IgD-negative memory B cell (primary cell): Measurements from ENCODE around the gene CYB5D1. TPM values are rescaled to one million over a fixed set of nuclear protein-coding genes. Genes with fewer than 3 reads are reported as not detected.
A peak's percentile ranks its signal among the peaks of the same experiment; 100 is the strongest.

Experiments used
- H3K27ac Mint-ChIP-seq, 3 donors: one replicate each; pipeline ENCODE4 v1.8.0; 2020 to 2022; ENCODE audit warnings: mild to moderate bottlenecking in 3 of 3, mixed read lengths in 3 of 3, moderate library complexity in 1 of 3
- H3K27me3 Mint-ChIP-seq: one replicate; pipeline ENCODE4 v1.8.0; 2021; ENCODE audit warnings: mixed read lengths
- H3K36me3 Mint-ChIP-seq: one replicate; pipeline ENCODE4 v1.8.0; 2020; ENCODE audit warnings: mild to moderate bottlenecking, mixed read lengths
- H3K4me1 Mint-ChIP-seq, 3 donors: one replicate each; pipeline ENCODE4 v1.8.0; 2020 to 2022; ENCODE audit warnings: mixed read lengths in 3 of 3, mild to moderate bottlenecking in 1 of 3
- H3K4me3 Mint-ChIP-seq, 4 donors: one replicate each; pipeline ENCODE4 v1.8.0; 2020 to 2022; ENCODE audit warnings: mild to moderate bottlenecking in 4 of 4, mixed read lengths in 4 of 4, moderate library complexity in 3 of 4
- H3K9me3 Mint-ChIP-seq, 3 donors: one replicate each; pipeline ENCODE4 v1.8.0; 2020 to 2021; ENCODE audit warnings: mixed read lengths in 3 of 3, mild to moderate bottlenecking in 1 of 3
- polyA plus RNA-seq: library from polyadenylated mRNA; unstranded; fragments of 300-500 nt; fragmentation: Illumina TruSeq; gene quantifications from one replicate; pipeline ENCODE4 v1.2.3, GENCODE V29; 2021

The CYB5D1 gene
- polyA plus RNA-seq, 1 donor from 2014 or later = 8.0 TPM

DNA sequence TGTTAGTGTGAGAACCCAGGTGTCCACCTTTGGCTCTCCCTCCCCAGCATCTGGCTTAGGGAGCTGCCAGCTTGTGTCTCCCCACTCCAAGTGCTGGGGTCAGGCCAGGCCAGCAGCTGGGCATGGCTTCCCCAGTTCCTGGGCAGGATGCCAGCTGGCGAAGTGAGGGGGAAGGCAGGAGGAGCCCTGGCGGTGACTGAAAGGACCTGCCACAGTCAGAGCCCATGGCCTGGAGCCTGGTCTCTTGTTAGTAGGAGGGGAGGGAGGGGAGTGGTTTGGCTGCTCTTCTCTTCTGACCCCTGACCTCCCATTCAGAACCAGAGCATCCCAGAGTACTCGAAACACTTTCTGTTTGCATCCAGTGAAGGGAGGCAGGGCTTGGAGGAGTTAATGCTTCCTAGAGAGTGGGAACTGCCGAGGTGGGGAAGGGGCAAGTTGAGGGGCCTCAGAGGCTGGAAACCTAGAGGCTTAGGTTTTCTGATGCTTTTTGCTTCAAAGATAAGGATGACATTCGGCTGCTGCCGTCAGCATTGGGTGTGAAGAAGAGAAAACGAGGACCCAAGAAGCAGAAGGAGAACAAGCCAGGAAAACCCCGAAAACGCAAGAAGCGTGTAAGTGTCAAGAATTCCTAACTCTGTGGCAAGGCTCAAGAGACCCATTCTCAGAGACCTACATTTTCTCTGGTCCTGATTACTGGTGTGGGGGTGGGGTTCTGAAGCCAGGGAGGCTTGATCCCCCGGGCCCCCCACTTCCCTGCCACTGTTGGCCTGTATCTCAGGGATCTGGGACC is 31.6 kb downstream of the CYB5D1 start:
- Mint-ChIP-seq H3K36me3 (no peaks in the 10 kb centered on the region), H3K4me3 (no peak overlapping the region), H3K27me3 (no peaks in the 10 kb centered on the region), H3K27ac (no peak overlapping the region), H3K9me3 (no peaks in the 10 kb centered on the region), H3K4me1 (no peaks in the 10 kb centered on the region)

DNA sequence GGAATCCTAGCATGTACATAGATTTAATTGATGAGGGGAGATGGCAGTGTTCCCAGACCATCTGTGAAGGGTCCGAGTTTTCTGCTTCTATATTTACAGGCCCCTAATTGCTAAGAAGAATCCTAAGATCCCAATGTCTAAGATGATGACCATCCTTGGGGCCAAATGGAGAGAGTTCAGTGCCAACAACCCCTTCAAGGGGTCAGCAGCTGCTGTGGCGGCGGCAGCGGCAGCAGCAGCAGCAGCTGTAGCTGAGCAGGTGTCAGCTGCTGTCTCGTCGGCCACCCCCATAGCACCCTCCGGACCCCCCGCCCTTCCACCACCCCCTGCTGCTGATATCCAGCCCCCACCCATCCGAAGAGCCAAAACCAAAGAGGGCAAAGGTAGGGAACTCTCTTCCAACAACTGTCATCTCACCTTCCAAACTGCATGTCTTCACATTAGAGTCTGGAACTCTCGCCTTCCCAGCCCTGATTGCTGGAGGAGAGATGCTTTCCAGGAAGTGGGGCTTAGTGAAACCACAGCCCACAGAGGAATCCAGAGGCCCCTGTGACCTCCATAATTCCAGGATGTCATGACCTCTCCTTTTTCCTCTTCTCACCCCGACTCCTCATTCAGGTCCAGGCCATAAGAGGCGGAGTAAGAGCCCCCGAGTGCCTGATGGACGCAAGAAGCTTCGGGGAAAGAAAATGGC is 35.5 kb downstream of the CYB5D1 start:
- Mint-ChIP-seq H3K27me3 (no peaks in the 10 kb centered on the region), H3K4me3 (no peak overlapping the region), H3K4me1 (no peaks in the 10 kb centered on the region), H3K9me3 (no peaks in the 10 kb centered on the region), H3K27ac (no peak overlapping the region), H3K36me3 (peaks cover 5% of the 10 kb centered on the region)

DNA sequence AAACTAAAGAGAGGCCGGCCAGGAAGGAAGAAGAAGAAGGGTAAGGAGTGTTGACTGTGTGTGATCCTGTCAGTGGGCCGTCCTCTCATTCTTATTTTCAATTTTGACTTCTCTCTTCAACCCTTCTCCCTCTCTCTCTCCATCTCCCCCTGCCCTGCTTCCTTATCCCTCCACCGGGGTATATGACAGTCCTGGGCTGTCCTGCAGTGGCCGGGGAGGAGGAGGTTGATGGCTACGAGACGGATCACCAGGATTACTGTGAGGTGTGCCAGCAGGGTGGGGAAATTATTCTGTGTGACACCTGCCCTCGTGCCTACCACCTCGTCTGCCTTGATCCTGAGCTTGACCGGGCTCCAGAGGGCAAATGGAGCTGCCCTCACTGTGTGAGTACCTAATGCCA is 36.4 kb downstream of the CYB5D1 start:
- H3K9me3 Mint-ChIP-seq = no peaks in the 10 kb centered on the region
- H3K4me3 Mint-ChIP-seq = no peak overlapping the region
- no peaks in the 10 kb centered on the region for H3K27me3 Mint-ChIP-seq
- no peaks in the 10 kb centered on the region for H3K4me1 Mint-ChIP-seq
- H3K27ac Mint-ChIP-seq = no peak overlapping the region
- peaks cover 5% of the 10 kb centered on the region for H3K36me3 Mint-ChIP-seq

DNA sequence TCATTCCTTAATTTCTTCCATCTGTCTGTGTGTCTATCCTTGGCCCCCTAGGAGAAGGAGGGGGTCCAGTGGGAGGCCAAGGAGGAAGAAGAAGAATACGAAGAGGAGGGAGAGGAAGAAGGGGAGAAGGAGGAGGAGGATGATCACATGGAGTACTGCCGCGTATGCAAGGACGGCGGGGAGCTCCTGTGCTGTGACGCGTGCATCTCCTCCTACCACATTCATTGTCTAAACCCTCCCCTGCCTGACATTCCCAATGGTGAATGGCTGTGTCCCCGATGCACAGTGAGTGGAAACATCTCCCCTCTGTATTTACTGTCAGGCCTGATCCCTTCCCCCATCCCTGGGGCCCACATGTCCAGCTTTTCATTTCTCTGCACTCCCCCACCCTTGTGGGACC is 37.1 kb downstream of the CYB5D1 start:
- H3K9me3 Mint-ChIP-seq = no peaks in the 10 kb centered on the region
- no peak overlapping the region for H3K27ac Mint-ChIP-seq
- no peaks in the 10 kb centered on the region for H3K4me1 Mint-ChIP-seq
- no peaks in the 10 kb centered on the region for H3K27me3 Mint-ChIP-seq
- H3K4me3 Mint-ChIP-seq = no peak overlapping the region
- peaks cover 5% of the 10 kb centered on the region for H3K36me3 Mint-ChIP-seq

- Mint-ChIP-seq H3K9me3 (no peaks in the 10 kb centered on the region), H3K4me3 (no peak overlapping the region), H3K27me3 (no peaks in the 10 kb centered on the region), H3K27ac (no peak overlapping the region), H3K4me1 (no peaks in the 10 kb centered on the region), H3K36me3 (peaks cover 5% of the 10 kb centered on the region)
Observed at GRCh38 chr17:7897090-7897489, 39.3 kb downstream of the CYB5D1 start.

DNA sequence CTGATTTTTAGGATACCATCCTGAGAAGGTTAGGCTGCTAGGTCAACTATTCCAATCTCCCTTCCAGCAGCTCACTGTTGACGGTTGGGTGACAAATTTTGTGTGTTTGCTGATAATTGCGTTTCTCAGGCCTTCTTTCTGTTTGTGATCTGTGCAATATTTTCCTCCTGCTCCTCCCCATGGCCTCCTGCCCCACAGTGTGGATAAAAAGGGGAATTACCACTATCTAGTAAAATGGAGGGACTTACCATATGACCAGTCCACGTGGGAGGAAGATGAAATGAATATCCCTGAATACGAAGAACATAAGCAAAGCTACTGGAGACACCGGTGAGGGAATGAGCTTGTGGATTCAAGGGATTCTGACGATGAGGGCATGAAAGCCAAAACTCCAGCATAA is 40.0 kb downstream of the CYB5D1 start:
- no peaks in the 10 kb centered on the region for H3K4me1 Mint-ChIP-seq
- no peaks in the 10 kb centered on the region for H3K27me3 Mint-ChIP-seq
- H3K36me3 Mint-ChIP-seq = peaks cover 5% of the 10 kb centered on the region
- no peaks in the 10 kb centered on the region for H3K9me3 Mint-ChIP-seq
- H3K4me3 Mint-ChIP-seq = no peak overlapping the region
- no peak overlapping the region for H3K27ac Mint-ChIP-seq

GRCh38 chr17:7903154-7904103 is 45.6 kb downstream of the CYB5D1 start:
- Mint-ChIP-seq H3K36me3 (peaks cover 3% of the 10 kb centered on the region), H3K4me1 (no peaks in the 10 kb centered on the region), H3K4me3 (no peak overlapping the region), H3K27ac (no peak overlapping the region), H3K9me3 (peaks cover 0 to 2% (median 0%) of the 10 kb centered on the region in 3 donors), H3K27me3 (no peaks in the 10 kb centered on the region)

DNA sequence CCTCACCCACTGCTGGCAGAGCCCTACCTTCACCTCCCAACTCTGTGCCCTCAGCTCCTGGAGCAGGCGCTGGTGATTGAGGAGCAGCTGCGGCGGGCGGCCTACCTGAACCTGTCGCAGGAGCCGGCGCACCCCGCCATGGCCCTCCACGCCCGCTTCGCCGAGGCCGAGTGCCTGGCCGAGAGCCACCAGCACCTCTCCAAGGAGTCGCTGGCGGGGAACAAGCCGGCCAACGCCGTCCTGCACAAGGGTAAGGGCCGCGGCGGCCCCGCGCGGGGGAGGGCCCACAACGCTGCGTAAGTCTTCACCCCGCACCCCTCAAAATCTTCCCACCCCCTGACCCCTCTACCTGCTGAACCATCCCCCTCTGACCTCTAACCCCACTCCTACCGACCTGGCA is 51.3 kb downstream of the CYB5D1 start:
- Mint-ChIP-seq H3K4me1 (peaks cover 3 to 6% (median 4%) of the 10 kb centered on the region in 3 donors), H3K4me3 (no peak overlapping the region), H3K27me3 (no peaks in the 10 kb centered on the region), H3K36me3 (peaks cover 3% of the 10 kb centered on the region), H3K27ac (peak overlapping the region in 1 of 3 donors; percentile 85), H3K9me3 (no peaks in the 10 kb centered on the region)

- H3K4me3 Mint-ChIP-seq = no peak overlapping the region
- H3K9me3 Mint-ChIP-seq = no peaks in the 10 kb centered on the region
- peaks cover 9 to 13% (median 10%) of the 10 kb centered on the region in 3 donors for H3K4me1 Mint-ChIP-seq
- H3K36me3 Mint-ChIP-seq = no peaks in the 10 kb centered on the region
- no peaks in the 10 kb centered on the region for H3K27me3 Mint-ChIP-seq
- peak overlapping the region in 1 of 3 donors; percentile 58 for H3K27ac Mint-ChIP-seq
Observed at GRCh38 chr17:7910281-7910680, 52.5 kb downstream of the CYB5D1 start.

- no peaks in the 10 kb centered on the region for H3K36me3 Mint-ChIP-seq
- no peaks in the 10 kb centered on the region for H3K27me3 Mint-ChIP-seq
- H3K4me3 Mint-ChIP-seq = no peak overlapping the region
- H3K4me1 Mint-ChIP-seq = peaks cover 12 to 18% (median 13%) of the 10 kb centered on the region in 3 donors
- H3K27ac Mint-ChIP-seq = peak overlapping the region in 1 of 3 donors; percentile 58
- no peaks in the 10 kb centered on the region for H3K9me3 Mint-ChIP-seq
Observed at GRCh38 chr17:7910711-7911110, 52.9 kb downstream of the CYB5D1 start.

- no peak overlapping the region for H3K4me3 Mint-ChIP-seq
- H3K36me3 Mint-ChIP-seq = no peaks in the 10 kb centered on the region
- H3K4me1 Mint-ChIP-seq = peaks cover 12 to 18% (median 13%) of the 10 kb centered on the region in 3 donors
- no peaks in the 10 kb centered on the region for H3K27me3 Mint-ChIP-seq
- no peak overlapping the region for H3K27ac Mint-ChIP-seq
- H3K9me3 Mint-ChIP-seq = no peaks in the 10 kb centered on the region
Observed at GRCh38 chr17:7911116-7911515, 53.3 kb downstream of the CYB5D1 start.

Other genes with a start within 250 kb of the CYB5D1 start
- 20.0 TPM for gene FXR2, start 243.1 kb upstream of the CYB5D1 start, polyA plus RNA-seq
- 37.7 TPM for gene SAT2, start 230.2 kb upstream of the CYB5D1 start, polyA plus RNA-seq
- gene SHBG, start 227.9 kb upstream of the CYB5D1 start, polyA plus RNA-seq = not detected
- not detected for gene ATP1B2, start 207.1 kb upstream of the CYB5D1 start, polyA plus RNA-seq
- gene TP53, start 170.5 kb upstream of the CYB5D1 start, polyA plus RNA-seq = 55.0 TPM
- gene WRAP53, start 169.5 kb upstream of the CYB5D1 start, polyA plus RNA-seq = 15.3 TPM
- not detected for gene EFNB3, start 152.8 kb upstream of the CYB5D1 start, polyA plus RNA-seq
- gene DNAH2, start 140.3 kb upstream of the CYB5D1 start, polyA plus RNA-seq = not detected
- gene KDM6B, start 23.8 kb upstream of the CYB5D1 start, polyA plus RNA-seq = 1.9 TPM
- not detected for gene TMEM88, start 2.9 kb upstream of the CYB5D1 start, polyA plus RNA-seq
- gene NAA38, start 444 bp upstream of the CYB5D1 start, polyA plus RNA-seq = 170 TPM
- gene CHD3, start 30.8 kb downstream of the CYB5D1 start, polyA plus RNA-seq = 2.4 TPM
- gene RNF227, start 58.3 kb downstream of the CYB5D1 start, polyA plus RNA-seq = 3.1 TPM
- 0.51 TPM for gene KCNAB3, start 71.9 kb downstream of the CYB5D1 start, polyA plus RNA-seq
- 220 TPM for gene TRAPPC1, start 73.9 kb downstream of the CYB5D1 start, polyA plus RNA-seq
- 11.0 TPM for gene CNTROB, start 74.2 kb downstream of the CYB5D1 start, polyA plus RNA-seq
- gene GUCY2D, start 144.6 kb downstream of the CYB5D1 start, polyA plus RNA-seq = 0.18 TPM
- not detected for gene ALOX15B, start 181.1 kb downstream of the CYB5D1 start, polyA plus RNA-seq
- 0.41 TPM for gene ALOX12B, start 229.7 kb downstream of the CYB5D1 start, polyA plus RNA-seq